ENCODE data around the gene NRSN1.

- TF ChIP-seq CTCF (IDR thresholded peaks at IDR 0.05) (no peak), POLR2A (IDR thresholded peaks at IDR 0.05) (no peak)
Observed at GRCh38 chr6:24078200-24078599, 47.8 kb upstream of the NRSN1 start.
